Breast epithelium (tissue), 3 donors: ENCODE results near the gene HIVEP3.

Experiments used
- CTCF ChIP-seq, 3 donors: fragments of 450-650 bp; IDR thresholded peaks; one replicate each; pipeline ENCODE4 v1.5.1; 2016 to 2017; ENCODE audit warnings: antibody characterized with exemption in 3 of 3, mild to moderate bottlenecking in 3 of 3, moderate library complexity in 3 of 3
- POLR2A ChIP-seq: fragments of 450-650 bp; IDR thresholded peaks from one replicate; pipeline ENCODE4 v1.6.1; 2016; ENCODE audit warnings: antibody characterized with exemption, mild to moderate bottlenecking, moderate library complexity
- POLR2AphosphoS5 ChIP-seq, 3 donors: sonication (generic); formaldehyde crosslinking; IDR thresholded peaks; one replicate each; pipeline ENCODE4 v1.6.1; 2017; ENCODE audit warnings: antibody characterized with exemption in 3 of 3

- TF ChIP-seq CTCF (IDR thresholded peaks at IDR 0.05), result no peak
- TF ChIP-seq POLR2A, result no peak
- no peak for TF ChIP-seq POLR2AphosphoS5 (IDR thresholded peaks at IDR 0.05)
Observed at GRCh38 chr1:41610361-41610760, 308.4 kb downstream of the HIVEP3 start.
